Dedifferentiated amniotic fluid mesenchymal stem cell (primary cell): ENCODE data around the gene TMA16.
"Not testable (repeated sequence)": the region's sequence is repeated elsewhere in the genome, so short reads cannot be mapped to it uniquely, and the experiment has no call there.

ENCODE experiments used
- DNase-seq: peaks from one replicate; pipeline ENCODE4 v3.0.0-alpha.2; 2016; ENCODE audit errors: extremely low spot score

TMA16 gene

DNA sequence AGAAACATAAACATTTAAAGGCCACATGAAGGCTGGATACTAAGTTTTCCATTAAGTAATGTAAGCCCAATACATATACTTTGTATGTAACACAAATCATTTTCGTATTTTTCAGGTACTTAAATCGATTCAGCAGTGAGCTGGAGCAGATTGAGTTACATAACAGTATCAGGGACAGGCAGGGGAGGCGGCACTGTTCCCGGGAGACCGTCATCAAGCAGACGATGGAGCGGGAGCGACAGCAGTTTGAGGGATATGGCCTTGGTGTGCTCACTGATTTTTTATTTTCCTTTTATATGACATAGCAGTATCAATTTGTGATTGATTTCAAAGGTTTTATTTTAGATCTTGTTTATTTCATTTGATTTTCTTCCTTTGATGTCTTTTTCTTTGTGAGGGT is 20.7 kb downstream of the TMA16 start:
- no peak for DNase-seq

DNA sequence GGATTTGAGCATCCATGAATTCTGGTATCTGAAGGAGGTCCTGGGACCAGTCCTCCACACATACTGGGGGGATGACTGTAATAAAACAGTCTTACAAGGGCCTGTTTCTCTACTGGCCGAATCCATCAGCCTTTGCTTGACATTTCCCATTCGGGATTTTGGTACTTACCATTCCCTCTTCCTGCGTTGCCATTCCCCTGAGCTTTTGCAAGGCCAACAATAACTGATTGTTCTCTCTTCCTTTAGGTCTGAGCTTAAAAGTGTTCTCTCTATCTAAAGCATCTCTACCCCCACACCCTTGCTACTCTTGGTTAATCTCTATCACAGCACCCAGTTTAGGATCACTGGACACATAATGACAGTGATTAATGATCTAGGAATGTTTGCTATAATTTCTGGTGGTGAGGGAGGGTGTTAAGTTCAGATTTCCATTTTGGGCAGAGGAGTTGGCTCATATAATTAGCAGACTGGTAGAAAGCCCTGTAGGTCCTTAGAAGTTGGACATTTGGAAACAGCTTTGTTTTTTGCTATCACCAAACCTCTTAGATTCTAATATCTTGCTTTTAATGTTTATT is 29.4 kb downstream of the TMA16 start:
- DNase-seq = no peak

DNA sequence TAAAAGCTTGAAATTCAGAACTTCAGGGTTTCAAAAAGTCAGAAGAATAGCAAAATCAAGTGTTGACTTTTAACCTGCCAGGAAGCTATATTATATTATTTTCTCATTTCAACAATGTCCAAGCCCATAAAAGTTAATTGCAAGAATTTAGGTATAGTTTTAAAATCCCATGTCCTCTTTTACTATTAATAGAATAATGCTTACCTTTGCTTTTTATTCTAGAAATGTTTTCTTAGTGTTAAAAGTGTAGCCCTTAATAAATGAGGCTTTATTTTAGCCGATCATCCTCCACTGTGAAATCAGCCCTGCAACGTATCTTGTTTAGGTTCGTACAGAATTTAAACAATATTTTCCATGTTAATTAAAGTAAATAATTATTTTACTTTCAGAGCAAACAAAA is 31.5 kb downstream of the TMA16 start:
- DNase-seq = no peak

DNA sequence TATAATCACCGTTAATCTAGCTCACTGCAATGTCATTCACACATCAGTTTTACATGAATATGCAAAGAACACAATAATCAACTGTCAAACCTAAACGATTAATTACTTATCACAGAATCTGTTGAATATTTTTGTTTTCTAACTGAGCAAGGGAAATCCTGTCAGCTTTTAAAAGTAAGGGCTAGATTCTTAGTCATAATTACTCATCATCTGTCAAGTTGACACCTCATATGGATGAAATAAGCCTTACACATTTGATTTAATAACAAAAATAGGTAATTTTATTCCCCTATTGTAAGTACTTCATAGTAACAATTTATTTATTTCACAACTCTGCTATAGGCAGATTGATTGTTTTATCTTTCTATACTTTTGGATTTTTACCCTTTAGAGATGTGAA is 32.7 kb downstream of the TMA16 start:
- no peak for DNase-seq

DNA sequence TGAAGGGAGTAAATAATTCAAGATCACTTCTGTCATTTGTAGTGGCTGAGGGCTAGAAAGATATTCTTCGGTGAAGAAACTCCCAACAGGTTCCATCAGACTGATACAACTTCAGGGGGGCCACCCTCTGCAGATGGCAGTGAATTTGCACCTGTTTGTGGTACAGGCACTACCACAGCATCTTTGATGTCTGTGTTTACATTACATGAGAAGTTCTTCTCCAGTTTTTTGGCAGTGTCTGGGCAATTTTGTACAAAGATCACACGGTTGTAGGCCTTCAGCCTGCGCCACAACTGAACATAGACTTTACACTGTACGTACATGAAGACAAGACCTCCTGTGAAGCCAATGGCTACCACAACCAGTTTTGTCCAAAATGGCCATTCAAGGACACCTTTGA is 34.2 kb downstream of the TMA16 start:
- DNase-seq = no peak

DNA sequence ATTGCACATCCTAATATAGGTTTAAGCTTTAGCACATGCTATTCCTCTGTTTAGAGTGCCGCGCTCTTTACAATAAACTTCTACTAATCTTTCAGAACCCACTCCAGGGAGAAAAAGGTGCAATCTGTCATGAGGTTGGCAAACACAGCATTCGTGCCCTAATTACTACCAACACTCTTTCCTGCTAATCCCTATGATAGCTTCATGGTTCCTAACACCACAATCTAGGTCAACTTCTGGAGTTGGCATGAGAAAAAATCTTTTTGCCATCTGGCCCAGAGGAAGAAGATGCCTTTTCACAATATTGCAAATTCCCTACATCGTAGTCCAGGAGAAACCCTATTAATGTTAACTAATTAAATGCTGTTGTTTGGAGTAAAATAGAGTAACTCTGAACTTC is 39.6 kb downstream of the TMA16 start:
- no peak for DNase-seq

DNA sequence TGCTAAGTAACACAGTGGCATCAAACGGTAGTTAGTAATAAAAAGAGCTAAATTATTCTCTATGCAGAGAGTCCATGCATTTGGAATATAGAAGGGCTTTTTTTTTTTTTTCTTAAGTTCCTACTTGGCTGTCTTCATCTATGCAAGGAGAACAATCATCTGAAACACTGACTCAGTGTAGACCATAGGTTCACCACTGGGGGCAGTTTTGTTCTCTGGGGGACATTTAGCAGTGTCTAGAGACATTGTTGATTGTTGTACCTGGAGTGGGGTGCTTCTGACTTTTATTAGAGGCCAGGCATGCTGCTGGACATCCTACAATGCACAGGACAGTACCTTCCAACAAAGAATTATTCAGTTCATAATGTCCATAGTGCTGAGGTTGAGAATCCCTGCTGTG is 41.2 kb downstream of the TMA16 start:
- no peak for DNase-seq

DNA sequence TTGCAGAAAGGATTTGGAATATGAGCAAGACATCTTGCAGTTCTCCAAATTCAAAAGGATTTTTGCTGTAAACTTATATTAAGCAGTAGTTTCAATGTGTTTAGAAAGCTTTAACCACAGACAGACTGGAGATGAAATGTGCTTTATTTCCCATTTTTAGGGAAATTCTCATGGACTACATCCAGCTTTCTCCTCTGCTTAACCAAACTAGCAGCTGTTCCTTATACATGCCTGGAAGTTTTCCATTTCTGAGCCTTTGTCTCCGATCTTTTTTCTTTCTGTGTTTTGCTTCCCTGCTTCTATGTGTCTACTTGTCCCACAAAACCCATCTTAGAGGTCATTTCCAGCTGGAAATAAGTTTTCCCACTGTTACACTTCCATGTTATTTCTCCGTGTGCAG is 41.6 kb downstream of the TMA16 start:
- DNase-seq = no peak

DNA sequence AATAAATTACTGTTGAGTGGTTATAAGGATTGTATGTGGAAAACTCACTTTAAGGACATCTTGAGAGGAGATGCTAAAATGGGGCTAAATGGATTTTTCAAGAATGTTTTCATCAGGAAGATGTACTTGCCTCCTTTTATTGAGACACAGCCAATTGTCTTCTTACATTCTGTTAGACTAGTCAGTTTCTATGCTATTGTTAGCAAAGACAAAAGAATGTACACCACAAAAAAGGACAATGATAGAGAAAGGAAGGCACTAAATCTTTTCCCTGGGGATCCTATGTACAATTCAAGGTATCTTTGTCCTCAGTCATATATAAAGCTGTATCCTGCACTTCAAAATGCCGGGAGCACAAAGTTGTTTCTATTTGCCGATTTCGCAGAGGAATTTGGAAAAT is 42.6 kb downstream of the TMA16 start:
- no peak for DNase-seq

DNA sequence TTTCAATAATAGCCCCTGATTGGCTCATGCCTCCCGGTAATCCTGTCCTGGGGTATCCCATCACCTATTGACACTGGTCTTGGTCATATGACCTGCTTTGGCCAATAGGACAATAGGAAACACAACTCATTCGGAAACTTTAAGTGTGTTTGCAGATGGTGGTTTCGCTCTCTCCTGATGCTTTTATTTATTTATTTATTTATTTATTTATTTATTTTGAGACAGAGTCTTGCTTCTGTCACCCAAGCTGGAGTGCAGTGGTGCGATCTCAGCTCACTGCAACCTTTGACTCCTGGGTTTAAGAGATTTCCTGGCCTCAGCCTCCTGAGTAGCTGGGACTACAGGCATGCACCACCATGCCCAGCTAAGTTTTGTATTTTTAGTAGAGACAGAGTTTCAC is 44.3 kb downstream of the TMA16 start:
- DNase-seq = not testable (repeated sequence)

DNA sequence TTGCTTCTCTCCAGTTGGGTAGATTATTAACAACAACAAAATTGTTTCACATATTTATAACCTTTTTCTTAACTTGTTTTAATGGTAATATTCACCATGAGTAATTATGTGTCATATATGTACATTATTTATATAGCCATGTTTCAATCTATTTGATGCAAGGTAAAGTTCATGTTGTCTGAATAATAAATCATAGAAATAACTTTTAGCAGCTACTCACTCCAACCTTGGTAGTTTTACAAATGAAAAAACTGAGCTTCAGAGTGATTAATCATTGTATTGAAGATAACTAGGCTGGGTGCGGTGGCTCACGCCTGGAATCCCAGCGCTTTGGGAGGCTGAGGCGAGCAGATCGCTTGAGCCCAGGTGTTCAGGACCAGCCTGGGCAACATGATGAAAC is 46.0 kb downstream of the TMA16 start:
- no peak for DNase-seq

DNA sequence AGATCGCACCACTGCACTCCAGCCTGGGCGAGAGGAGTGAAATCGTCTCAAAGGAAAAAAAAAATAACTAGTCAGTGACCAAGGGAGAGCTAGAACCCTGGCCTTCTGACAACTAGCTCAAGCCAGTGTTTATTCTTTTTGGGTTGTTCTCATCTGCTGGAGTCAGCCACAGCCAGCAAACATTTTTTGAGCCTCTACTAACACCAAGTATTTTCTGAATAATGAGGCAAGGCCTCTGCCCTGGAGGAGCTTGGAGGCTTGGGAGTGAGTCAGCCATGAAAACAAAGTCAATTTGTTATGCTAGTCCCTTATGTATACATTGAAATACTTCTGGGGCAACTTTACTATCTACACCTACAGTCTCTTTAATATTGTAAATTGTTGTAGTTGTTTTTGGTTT is 46.5 kb downstream of the TMA16 start:
- peak; percentile 73 for DNase-seq

DNA sequence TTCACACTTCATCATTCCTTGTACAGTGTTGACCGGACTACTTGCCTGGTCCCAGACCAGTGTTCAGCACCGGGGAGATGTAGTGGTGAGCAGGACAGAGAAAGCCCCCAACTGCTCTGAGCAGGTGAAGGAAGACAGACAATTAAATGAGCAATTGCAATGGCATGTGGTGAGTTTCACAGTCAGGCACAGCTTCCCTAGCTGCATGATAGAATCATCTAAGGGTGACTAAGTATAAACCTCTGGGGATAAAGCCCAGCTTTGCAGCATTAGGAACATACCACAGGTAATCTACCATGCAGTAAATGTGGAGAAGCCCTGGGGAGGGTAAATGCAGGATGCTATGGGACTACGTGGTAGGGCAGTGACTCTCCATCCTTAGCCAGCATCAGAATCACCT is 47.8 kb downstream of the TMA16 start:
- no peak for DNase-seq

DNA sequence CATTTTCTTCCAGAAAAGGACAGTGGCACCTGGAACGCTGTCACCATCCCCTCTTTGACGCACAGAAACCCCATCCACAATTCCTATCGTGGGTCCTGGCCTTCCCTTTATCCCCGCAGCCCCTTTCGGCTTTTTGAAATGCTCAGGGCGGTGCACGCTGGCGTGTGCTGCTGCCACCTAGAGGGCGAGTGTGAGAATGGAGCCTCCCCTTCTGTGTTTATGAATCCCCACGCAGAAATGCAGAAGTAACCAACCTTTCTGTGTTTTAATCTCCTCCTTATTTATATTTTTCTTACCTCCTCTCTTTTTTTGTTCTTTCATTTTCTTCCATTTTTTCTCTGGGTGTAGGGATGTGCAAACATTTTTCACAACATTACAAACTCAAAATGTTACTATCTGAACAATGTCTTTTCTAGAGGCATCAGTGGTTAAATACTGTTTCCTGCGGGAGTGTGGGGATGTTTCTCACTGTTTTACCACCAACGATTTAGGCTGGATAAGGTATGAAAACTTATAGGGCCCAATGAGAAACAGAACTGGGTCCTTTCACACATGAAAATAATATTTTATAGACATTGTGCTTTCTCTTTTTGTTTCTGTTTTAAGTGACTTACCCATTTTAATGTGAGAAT is 50.0 kb downstream of the TMA16 start:
- peak; percentile 58 for DNase-seq

DNA sequence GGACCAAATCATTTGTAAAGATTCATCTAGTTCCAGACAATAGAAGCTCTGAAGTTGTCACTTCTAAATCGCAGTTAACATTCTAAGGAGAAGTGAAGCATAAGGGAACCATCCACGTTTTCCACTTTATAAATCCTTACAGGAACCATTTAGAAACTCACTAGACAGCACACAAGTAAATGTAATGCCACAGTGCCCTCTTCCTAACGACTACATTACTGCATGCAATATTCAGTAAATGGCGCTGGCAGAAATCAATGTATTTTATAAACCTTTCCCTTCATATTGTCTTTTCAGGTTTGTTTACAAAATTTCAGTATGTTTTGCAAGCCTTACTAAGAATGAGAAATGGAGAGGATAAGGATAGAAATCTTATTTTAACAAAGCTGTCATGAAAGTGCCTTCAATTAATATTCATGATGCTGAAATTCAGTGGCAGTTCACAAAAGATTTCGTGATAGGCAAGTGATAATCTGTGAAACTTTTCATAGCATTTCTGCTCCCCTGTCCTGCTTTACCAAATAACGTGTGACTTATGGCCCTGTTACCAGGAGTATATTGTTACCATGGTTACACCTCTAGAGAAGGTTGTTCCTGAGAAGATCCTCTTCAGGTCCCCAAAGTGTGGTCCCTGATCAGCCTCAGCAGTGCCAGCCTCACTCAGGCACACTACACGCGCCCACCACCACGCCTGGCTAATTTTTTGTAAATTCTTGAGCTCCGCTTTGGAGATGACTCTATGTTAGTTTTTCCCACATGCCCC is 54.2 kb downstream of the TMA16 start:
- peak; percentile 47 for DNase-seq

DNA sequence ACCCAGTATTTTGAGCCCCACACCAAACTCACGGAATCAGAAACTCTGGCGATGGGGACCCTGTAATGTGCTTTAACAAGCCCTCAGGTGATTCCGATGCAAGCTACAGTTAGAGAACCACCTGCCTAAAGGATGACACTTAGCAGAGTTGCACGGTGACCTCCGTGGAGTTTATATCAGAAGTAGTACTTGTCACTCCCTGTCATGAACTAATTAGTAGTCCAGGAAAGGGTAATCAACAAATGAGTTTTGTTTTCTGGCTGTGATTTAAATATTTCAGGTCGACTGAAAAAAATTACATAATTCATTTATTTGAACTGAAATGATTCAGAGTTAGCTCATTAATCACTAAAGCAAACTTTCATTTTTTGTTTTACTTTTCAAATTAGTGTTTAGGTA is 56.4 kb downstream of the TMA16 start:
- DNase-seq = no peak

DNA sequence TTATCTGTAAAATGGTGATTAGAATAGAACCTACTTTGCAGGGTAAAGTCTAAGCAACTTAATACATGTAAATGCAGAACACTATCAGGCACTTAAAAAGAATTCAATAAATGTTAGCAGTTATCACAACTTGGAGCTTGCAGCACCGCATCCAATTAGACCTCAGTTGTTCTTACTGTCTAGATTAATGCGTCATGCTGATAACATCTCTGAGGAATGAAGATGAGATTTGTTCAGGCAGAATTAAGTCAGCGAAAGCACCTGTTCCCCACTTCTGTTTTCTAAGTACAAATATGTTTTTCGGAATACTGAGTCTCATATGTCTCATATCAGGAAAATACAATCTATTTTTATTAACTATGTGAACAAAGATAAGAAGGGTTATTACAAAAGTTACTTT is 58.7 kb downstream of the TMA16 start:
- no peak for DNase-seq

DNA sequence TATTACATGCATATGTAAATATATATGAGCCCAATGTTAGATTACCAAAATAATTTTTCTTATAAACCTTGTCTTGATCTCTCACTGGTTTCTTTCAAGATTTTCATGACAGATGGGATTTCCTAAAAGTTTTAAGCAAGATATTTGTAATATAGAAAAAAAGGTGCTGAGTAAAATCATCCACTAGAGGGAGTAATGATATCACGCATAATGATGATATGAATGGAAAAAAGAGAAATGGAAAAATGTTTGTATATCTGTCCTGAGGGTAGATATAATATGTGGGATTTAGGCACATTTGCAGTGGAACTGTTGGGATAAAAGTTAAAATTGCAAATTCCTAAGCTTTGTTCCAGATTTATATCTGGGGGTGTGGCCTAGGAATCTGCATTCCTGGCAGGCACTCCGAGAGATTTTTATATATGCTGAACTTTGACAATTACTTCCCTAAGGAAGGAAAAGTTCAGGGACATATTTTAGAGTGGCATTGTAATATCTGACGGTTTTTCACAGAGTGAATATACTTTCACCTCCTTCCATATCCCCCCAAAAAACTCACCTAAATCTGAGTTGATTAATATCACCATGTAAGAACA is 60.5 kb downstream of the TMA16 start:
- DNase-seq = peak; percentile 58

DNA sequence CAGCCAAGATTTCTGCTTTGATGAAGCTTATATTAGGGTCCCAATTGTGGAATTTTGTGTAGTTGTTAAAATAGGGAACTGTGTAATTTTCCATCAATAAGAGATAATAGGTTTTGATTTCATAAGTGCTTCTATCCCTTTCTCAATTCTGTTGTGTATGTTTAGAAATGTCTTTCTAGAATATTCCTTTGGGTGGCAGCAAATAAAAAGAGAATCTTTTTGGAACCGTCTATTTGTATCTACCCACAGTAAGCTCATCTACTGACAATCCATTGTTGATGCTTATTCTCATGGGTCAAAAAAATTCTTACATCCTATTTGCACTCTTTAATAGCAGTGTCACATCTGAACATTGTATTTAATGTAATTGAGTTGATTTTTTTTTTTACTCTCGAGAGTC is 61.7 kb downstream of the TMA16 start:
- DNase-seq = no peak

DNA sequence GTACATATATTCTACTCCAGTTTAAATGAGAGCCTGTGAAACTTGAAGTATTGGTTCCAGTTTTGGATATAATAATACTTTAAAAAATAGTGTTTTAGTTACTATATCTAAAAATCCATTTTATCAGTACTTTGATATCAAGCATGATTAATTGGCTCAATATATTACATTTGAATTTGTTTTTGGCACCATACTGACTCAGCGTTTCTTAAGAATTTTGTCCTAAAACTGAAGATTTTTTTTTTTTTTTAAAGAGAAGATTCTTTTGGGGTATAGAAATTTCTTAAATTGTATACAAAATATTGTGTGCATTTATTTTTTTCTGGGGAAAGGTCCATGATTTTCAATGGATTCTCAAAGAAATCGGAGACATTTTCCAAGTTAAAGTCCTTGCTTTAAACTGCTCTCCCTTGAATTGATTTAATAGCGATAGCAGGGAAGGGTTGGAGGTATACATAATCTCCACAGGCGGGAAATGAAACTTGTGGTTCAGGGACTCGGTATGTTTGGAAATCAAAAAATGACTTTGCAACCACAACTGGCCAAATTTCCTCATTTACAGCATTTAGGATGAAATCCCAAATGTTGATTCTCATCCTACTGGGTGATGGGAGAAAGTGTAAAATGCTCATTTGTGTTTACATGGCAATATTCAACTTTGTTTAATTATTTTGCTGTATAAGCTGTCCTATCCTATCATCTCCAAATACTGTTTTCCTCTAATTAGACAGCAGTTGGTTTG is 62.3 kb downstream of the TMA16 start:
- no peak for DNase-seq

DNA sequence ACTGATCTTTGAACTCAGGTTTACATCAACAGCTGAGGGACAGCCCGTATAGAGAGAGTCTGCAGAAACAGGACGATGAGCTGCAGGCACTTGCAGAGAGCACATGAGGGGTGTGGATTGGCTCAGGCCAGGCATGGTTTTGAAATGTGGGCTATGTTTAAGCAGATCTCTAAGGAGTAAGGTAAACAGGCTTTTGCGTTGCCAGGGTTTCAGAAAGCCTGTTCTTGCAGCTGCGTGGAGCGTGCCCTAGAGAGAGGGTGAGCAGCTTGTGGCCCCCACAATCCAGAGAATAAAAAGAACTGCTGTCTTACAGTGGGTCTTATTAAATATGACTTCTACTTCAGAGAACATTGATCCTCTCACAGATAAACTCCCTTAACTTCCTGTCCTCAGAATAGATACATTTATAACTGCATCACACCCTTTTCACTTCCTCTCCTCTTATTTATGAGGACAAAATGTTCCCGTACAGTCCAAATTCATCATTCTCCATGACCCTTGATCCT is 64.1 kb downstream of the TMA16 start:
- DNase-seq = no peak

DNA sequence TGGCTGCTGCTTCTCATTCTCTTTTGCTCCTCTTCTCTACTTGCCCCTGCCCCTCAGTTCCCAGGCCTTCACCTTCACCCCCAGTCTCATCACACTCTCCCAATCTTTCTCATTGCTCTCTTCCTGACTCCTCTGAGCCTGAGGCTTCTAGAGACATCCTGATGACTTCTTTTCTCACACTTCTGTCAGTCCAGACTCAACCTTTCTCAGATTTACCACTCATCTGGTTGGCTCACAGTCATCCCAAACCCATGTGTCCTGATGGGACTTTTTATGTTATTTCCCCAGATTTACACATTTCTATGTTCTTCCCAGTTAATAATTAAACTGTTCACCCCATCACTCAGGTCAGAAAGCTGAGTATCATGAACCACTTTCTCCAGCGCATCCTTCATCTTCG is 68.0 kb downstream of the TMA16 start:
- DNase-seq = no peak
